Body of pancreas (tissue), 4 donors: ENCODE measurements around the gene PANX3. TPM values are rescaled to one million over a fixed set of nuclear protein-coding genes. Genes with fewer than 3 reads are reported as not detected.

Source experiments
- ATAC-seq: fragments of 150-250 bp; one replicate; pipeline ENCODE4 v1.9.1; 2016
- DNase-seq, 4 donors: peaks; one replicate each; pipeline ENCODE4 v3.0.0-alpha.2; 2019
- H3K27ac ChIP-seq, 4 donors: fragments of 200-600 bp; sonication (generic); 1 replicate in 3 of 4; 2 replicates in 1 of 4; pipeline versions ENCODE4 v1.5.1 to v1.6.1; 2016 to 2019; ENCODE audit warnings: mild to moderate bottlenecking in 1 of 4, mixed read lengths in 1 of 4, moderate library complexity in 1 of 4
- H3K27me3 ChIP-seq, 2 donors: fragments of 200-600 bp; sonication (generic); one replicate each; pipeline ENCODE4 v1.6.0; 2016; ENCODE audit warnings: mild to moderate bottlenecking in 1 of 2
- H3K36me3 ChIP-seq, 2 donors: fragments of 200-600 bp; sonication (generic); replicated peaks in 1 of 2; 2 replicates each; pipeline ENCODE4 v1.5.1; 2016; ENCODE audit warnings: low read depth in 2 of 2; ENCODE audit not compliant: insufficient read depth in 1 of 2
- H3K4me1 ChIP-seq: fragments of 200-600 bp; sonication (generic); one replicate; pipeline ENCODE4 v1.6.0; 2016
- H3K4me3 ChIP-seq, 2 donors: fragments of 200-600 bp; sonication (generic); 1 replicate in 1 of 2; 2 replicates in 1 of 2; pipeline ENCODE4 v1.5.1; 2016 to 2019
- H3K9me3 ChIP-seq, 3 donors: fragments of 200-600 bp; sonication (generic); 1 replicate in 2 of 3; 2 replicates in 1 of 3; pipeline ENCODE4 v1.5.1; 2016
- POLR2A ChIP-seq, 3 donors: fragments of 450-650 bp; IDR thresholded peaks; one replicate each; pipeline ENCODE4 v1.6.1; 2016; ENCODE audit warnings: antibody characterized with exemption in 3 of 3, mild to moderate bottlenecking in 2 of 3
- WGBS, 2 donors: methylation state at CpG; one replicate each; pipeline ENCODE4 v1.1.5; 2017; 5-methylcytosine and 5-hydroxymethylcytosine counted together
- intact Hi-C: fragments of 100-400 bp; cut with DNase I; formaldehyde crosslinking; loops from one replicate; pipeline ENCODE4 v1.15.1; 2023
- total RNA-seq, 2 donors: library from RNA; depleted of rRNA; stranded (reverse); fragments of >200 nt; gene quantifications; one replicate each; pipeline ENCODE4 v1.1.0, GENCODE V29; 2016
- TF ChIP-seq, protein P1 (sequence below), 7 experiments: fragments of 450-650 bp in 4 of 7; fragments of 200-600 bp in 3 of 7; sonication (generic) in 3 of 7; IDR thresholded peaks; one replicate each; pipeline ENCODE4 v1.5.1; 2016 to 2019; ENCODE audit warnings: antibody characterized with exemption in 7 of 7

PANX3 gene
- total RNA-seq, 2 donors from 2014 or later, result not detected

DNA sequence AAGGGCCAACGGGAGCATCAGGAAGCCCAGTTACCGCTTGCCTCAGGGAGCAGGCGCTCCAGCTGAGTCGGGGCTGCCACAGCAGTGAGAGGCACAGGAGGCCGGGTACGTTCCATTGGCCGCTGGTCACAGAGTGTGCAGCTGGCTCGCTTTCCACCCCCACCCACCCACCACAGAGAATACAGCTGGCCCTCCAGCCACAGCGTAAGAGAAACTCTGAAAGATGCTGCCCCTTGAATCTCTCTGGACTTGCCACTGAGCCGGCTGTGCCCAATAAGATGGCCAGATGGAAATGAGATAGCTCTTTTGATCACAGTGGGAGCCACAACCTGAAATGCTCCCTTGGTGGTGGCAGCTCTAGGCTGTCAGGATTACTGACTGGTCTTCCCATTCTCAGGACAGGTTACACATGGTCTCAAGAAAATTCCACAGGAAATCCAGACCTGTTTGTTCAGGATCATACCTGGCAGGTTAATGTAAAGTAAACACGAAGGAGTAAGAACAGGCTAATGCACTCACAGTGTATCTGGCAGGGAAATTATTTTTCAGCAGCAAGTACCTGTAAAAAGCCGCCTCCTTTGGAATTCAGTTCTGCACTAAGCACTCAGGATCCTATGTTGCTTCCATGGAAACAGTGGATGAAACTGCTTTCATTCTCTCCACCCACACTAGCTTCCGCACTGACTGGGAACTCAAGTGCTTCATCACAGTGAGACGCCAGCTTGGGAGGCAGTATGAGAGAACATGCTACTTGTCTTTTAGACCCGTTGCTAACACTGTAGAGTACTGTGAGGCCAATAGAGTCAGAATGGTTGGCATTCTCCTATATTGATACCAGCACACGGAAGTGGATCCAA lies 45.8 kb downstream of the PANX3 start:
- DNase-seq, result no peak
- no peak overlapping the region for H3K4me3 ChIP-seq
- TF ChIP-seq POLR2A (IDR thresholded peaks at IDR 0.05), result no peak
- TF ChIP-seq, protein P1, sequence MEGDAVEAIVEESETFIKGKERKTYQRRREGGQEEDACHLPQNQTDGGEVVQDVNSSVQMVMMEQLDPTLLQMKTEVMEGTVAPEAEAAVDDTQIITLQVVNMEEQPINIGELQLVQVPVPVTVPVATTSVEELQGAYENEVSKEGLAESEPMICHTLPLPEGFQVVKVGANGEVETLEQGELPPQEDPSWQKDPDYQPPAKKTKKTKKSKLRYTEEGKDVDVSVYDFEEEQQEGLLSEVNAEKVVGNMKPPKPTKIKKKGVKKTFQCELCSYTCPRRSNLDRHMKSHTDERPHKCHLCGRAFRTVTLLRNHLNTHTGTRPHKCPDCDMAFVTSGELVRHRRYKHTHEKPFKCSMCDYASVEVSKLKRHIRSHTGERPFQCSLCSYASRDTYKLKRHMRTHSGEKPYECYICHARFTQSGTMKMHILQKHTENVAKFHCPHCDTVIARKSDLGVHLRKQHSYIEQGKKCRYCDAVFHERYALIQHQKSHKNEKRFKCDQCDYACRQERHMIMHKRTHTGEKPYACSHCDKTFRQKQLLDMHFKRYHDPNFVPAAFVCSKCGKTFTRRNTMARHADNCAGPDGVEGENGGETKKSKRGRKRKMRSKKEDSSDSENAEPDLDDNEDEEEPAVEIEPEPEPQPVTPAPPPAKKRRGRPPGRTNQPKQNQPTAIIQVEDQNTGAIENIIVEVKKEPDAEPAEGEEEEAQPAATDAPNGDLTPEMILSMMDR (IDR thresholded peaks at IDR 0.05), result no peak
- no peaks in the 10 kb centered on the region for H3K4me1 ChIP-seq
- no peaks in the 10 kb centered on the region for H3K9me3 ChIP-seq
- no peak for ATAC-seq
- H3K27ac ChIP-seq, result no peak overlapping the region
- H3K36me3 ChIP-seq, result peaks cover 0 to 3% of the 10 kb centered on the region in 2 donors
- H3K27me3 ChIP-seq, result no peaks in the 10 kb centered on the region
- intact Hi-C loops, result no loop called here
- 67 to 83% methylated on average over 14 of the region's 16 CpGs for WGBS, 2 donors

DNA sequence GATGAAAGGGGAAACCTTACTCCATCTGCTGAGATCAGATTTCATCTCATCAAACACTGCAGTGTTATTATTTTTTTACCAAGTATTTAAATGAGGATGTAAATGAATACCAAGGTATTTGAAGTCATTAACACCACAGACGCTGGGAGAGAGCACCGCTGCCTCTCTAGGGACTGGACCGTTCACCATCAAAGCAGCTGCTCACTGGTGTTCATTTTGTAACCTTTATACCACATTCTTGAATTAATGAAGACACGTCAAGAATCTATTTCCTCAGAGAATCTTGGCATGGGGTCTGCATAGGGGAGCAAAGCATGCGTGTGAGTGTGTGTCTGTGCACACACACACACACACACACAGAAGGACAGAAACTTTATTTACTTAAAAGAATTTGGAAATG lies 46.7 kb downstream of the PANX3 start:
- Histone ChIP-seq H3K9me3 (no peaks in the 10 kb centered on the region), H3K36me3 (peaks cover 0 to 3% of the 10 kb centered on the region in 2 donors), H3K4me3 (no peak overlapping the region), H3K27ac (no peak overlapping the region), H3K4me1 (no peaks in the 10 kb centered on the region), H3K27me3 (no peaks in the 10 kb centered on the region)
- 89% methylated on average over 5 of the region's 5 CpGs for WGBS, 2 donors
- intact Hi-C loops, result no loop called here
- TF ChIP-seq POLR2A (IDR thresholded peaks at IDR 0.05), result no peak
- DNase-seq (no peak), ATAC-seq (no peak)

DNA sequence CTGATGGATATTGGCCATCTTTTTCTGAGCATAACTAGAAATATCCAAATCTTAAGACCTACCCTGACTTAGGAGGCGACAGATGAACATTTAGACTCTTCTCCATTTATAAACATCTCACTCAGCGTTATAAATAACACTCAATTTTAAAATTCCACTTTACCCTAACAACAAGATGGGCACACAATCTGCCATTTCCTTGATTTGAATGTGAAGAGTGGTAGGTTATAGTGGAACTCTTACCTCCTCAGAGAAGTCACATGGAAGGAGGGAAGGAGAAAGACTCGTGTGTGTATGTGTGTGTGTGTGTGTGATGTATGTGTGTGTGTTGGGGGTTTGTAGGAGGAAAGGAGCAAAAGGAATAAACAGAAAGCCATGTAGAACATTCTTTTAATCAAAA lies 47.3 kb downstream of the PANX3 start:
- TF ChIP-seq POLR2A (IDR thresholded peaks at IDR 0.05), result no peak
- TF ChIP-seq, protein P1 (IDR thresholded peaks at IDR 0.05), result no peak

DNA sequence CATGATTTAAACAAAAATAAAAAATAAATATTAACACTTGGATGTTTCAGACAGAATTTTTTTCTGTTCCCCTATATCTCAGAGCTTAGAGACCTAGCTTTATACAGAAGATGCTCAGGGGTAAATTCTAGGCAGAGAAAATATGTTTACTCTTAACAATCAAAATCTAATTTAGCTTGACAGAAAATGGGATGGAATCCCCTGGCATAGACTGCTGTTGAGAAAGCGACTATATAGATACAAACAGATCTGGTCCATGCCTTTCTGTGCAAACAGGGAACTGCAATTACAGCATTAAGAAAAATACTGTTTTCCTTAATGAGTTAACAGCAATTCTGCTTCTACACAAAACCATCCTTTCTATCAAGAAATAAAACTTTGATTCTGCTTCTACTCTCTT lies 47.8 kb downstream of the PANX3 start:
- WGBS, 2 donors, result 87 to 100% methylated on average over 1 of the region's 1 CpG
- ATAC-seq, result no peak
- TF ChIP-seq, protein P1 (IDR thresholded peaks at IDR 0.05), result no peak
- TF ChIP-seq POLR2A (IDR thresholded peaks at IDR 0.05), result no peak
- H3K4me1 ChIP-seq, result no peaks in the 10 kb centered on the region
- no peak overlapping the region for H3K27ac ChIP-seq
- intact Hi-C loops, result no loop called here
- H3K36me3 ChIP-seq, result peaks cover 0 to 3% of the 10 kb centered on the region in 2 donors
- no peak for DNase-seq
- H3K27me3 ChIP-seq, result no peaks in the 10 kb centered on the region
- no peak overlapping the region for H3K4me3 ChIP-seq
- no peaks in the 10 kb centered on the region for H3K9me3 ChIP-seq

More for the DNA sequence above, 47.3 kb downstream of the PANX3 start:
- Histone ChIP-seq H3K36me3 (peaks cover 0 to 3% of the 10 kb centered on the region in 2 donors), H3K27ac (no peak overlapping the region), H3K4me3 (no peak overlapping the region), H3K9me3 (no peaks in the 10 kb centered on the region), H3K27me3 (no peaks in the 10 kb centered on the region), H3K4me1 (no peaks in the 10 kb centered on the region)
- no peak for DNase-seq
- no peak for ATAC-seq
- WGBS, 2 donors, result 77 to 80% methylated on average over 3 of the region's 3 CpGs
- intact Hi-C loops, result no loop called here

DNA sequence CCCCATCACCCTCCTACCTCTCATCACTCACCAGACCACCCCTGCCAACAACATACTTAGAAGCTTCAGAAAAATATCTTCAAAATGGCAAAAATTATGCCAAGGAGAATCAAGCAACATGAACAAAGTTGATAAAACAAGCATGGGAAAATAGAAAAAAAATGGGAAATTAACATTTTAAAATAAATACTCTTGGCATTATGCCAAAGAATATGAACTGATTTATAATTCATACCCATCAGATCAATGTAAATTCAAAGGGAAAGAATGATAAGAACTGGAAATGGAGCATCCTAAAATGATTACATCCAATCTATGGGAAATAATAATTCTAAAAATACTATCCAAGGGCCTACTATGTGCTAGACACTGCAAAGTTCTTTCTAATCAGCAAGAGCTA lies 50.3 kb downstream of the PANX3 start:
- H3K4me1 ChIP-seq, result no peaks in the 10 kb centered on the region
- intact Hi-C loops, result loop anchor here (10.0 kb wide), 2 partner anchors 103 to 183 kb away; partner anchors contain the start of gene ESAM
- no peak for ATAC-seq
- no peak overlapping the region for H3K27ac ChIP-seq
- H3K9me3 ChIP-seq, result no peaks in the 10 kb centered on the region
- peaks cover 0 to 3% of the 10 kb centered on the region in 2 donors for H3K36me3 ChIP-seq
- no peak for TF ChIP-seq POLR2A (IDR thresholded peaks at IDR 0.05)
- TF ChIP-seq, protein P1 (IDR thresholded peaks at IDR 0.05), result no peak
- DNase-seq, result no peak
- no peaks in the 10 kb centered on the region for H3K27me3 ChIP-seq
- no peak overlapping the region for H3K4me3 ChIP-seq
